HepG2 (cell line): ENCODE data around the gene MAP1LC3B. TPM values are rescaled to one million over a fixed set of nuclear protein-coding genes. Genes with fewer than 3 reads are reported as not detected.

Source experiments
- CREBL2 ChIP-seq: sonication (generic); formaldehyde crosslinking; IDR thresholded peaks from 2 replicates; pipeline ENCODE4 v1.8.1; 2023; ENCODE audit warnings: missing genetic modification reagents, mild to moderate bottlenecking, borderline replicate concordance
- HDAC1 ChIP-seq: sonication (generic); formaldehyde crosslinking; IDR thresholded peaks from 2 replicates; pipeline ENCODE4 v1.5.1; 2020; ENCODE audit warnings: mild to moderate bottlenecking, missing genetic modification reagents
- HNRNPK ChIP-seq: fragments of 200-400 bp; formaldehyde crosslinking; IDR thresholded peaks from 2 replicates; pipeline ENCODE4 v1.6.1; 2018; ENCODE audit warnings: low read length, low read depth, moderate library complexity, mild to moderate bottlenecking; ENCODE audit not compliant: poor library complexity, severe bottlenecking
- KMT2B ChIP-seq: IDR thresholded peaks from 2 replicates; pipeline ENCODE4 v1.6.1; 2016; ENCODE audit warnings: missing genetic modification reagents, missing compliant biosample characterization
- MXD1 ChIP-seq: sonication (generic); formaldehyde crosslinking; IDR thresholded peaks from 2 replicates; pipeline ENCODE4 v1.4.0; 2020; ENCODE audit warnings: mild to moderate bottlenecking, missing genetic modification reagents
- RFX3 ChIP-seq: IDR thresholded peaks from 2 replicates; pipeline ENCODE4 v1.6.1; 2016; ENCODE audit warnings: missing biosample characterization, missing genetic modification reagents
- SNAPC4 ChIP-seq: sonication (generic); formaldehyde crosslinking; IDR thresholded peaks from 2 replicates; pipeline ENCODE4 v1.4.0; 2020; ENCODE audit warnings: mild to moderate bottlenecking, missing genetic modification reagents
- ZBTB2 ChIP-seq: sonication (generic); formaldehyde crosslinking; IDR thresholded peaks from 2 replicates; pipeline ENCODE4 v1.8.0; 2022; ENCODE audit warnings: low read depth, missing genetic modification reagents
- ZBTB46 ChIP-seq: sonication (generic); formaldehyde crosslinking; IDR thresholded peaks from 2 replicates; pipeline ENCODE4 v1.4.0; 2020; ENCODE audit warnings: mild to moderate bottlenecking, missing genetic modification reagents, borderline replicate concordance
- ZBTB7B ChIP-seq: sonication (generic); formaldehyde crosslinking; IDR thresholded peaks from 2 replicates; pipeline ENCODE4 v1.4.0; 2020; ENCODE audit warnings: missing genetic modification reagents
- ZNF10 ChIP-seq: sonication (generic); formaldehyde crosslinking; IDR thresholded peaks from 2 replicates; pipeline ENCODE4 v1.4.0; 2020; ENCODE audit warnings: mild to moderate bottlenecking, low read depth, missing genetic modification reagents, borderline replicate concordance
- ZNF275 ChIP-seq: sonication (generic); formaldehyde crosslinking; IDR thresholded peaks from 2 replicates; pipeline ENCODE4 v1.8.0; 2022; ENCODE audit warnings: missing genetic modification reagents, mild to moderate bottlenecking, inconsistent platforms, borderline replicate concordance
- ZNF329 ChIP-seq: sonication (generic); formaldehyde crosslinking; IDR thresholded peaks from 2 replicates; pipeline ENCODE4 v1.9.0; 2021; ENCODE audit warnings: low read depth, mild to moderate bottlenecking, missing genetic modification reagents
- ZNF552 ChIP-seq: sonication (generic); formaldehyde crosslinking; IDR thresholded peaks from 2 replicates; pipeline ENCODE4 v1.9.0; 2022; ENCODE audit warnings: missing genetic modification reagents, mild to moderate bottlenecking, borderline replicate concordance
- ZNF614 ChIP-seq: IDR thresholded peaks from 2 replicates; pipeline ENCODE4 v1.6.1; 2018; ENCODE audit warnings: missing biosample characterization, missing genetic modification reagents, inconsistent platforms, borderline replicate concordance
- ZNF790 ChIP-seq: sonication (generic); formaldehyde crosslinking; IDR thresholded peaks from 2 replicates; pipeline ENCODE4 v1.8.0; 2022; ENCODE audit warnings: missing genetic modification reagents, mild to moderate bottlenecking, borderline replicate concordance
- ZSCAN21 ChIP-seq: sonication (generic); formaldehyde crosslinking; IDR thresholded peaks from 2 replicates; pipeline ENCODE4 v1.8.0; 2022; ENCODE audit warnings: mild to moderate bottlenecking, missing genetic modification reagents, moderate library complexity, borderline replicate concordance
- polyA plus RNA-seq, 8 experiments: library from polyadenylated mRNA; depleted of rRNA in 3 of 8; stranded (reverse) in 7 of 8; unstranded in 1 of 8; fragments of >200 nt; fragmentation: Illumina TruSeq in 4 of 8; extraction: Trizol in 4 of 8; gene quantifications; 2 replicates each; pipeline versions ENCODE4 v1.2.1 to v1.2.3, GENCODE V29; 2011 to 2016; ENCODE audit warnings: low read depth in 4 of 8, missing spikeins in 1 of 8, mixed read lengths in 1 of 8; ENCODE audit not compliant: insufficient read depth in 1 of 8
- total RNA-seq, 5 experiments: library from RNA; depleted of rRNA; stranded (reverse); fragments of >200 nt; fragmentation: Illumina TruSeq; extraction: Trizol; gene quantifications; 2 replicates each; pipeline ENCODE4 v1.2.3, GENCODE V29; 2016; ENCODE audit warnings: low read depth in 1 of 5

Gene MAP1LC3B
- total and polyA plus RNA-seq, 2 of the 13 experiments (the other 11 are each of a cell fraction or from before 2014, with no cell fraction given) = 15.7 to 37.4 TPM

GRCh38 chr16:87384162-87384874 is 7.8 kb upstream of the MAP1LC3B start (continued):
- TF ChIP-seq SNAPC4 = 0 out of 2 replicates have a peak, but pooled peaks have one; percentile 14
- TF ChIP-seq ZNF790 (CRISPR knock-in tag) = peak; percentile 92
- no peak for TF ChIP-seq ZBTB2
- TF ChIP-seq MXD1 = peak; percentile 84
- TF ChIP-seq HNRNPK = peak; percentile 79
- TF ChIP-seq CREBL2 (CRISPR knock-in tag) = peak; percentile 64; the same call in 1 of the 2 replicates
- peak; percentile 84 for TF ChIP-seq ZBTB7B (CRISPR knock-in tag)
- TF ChIP-seq ZNF614 = peak; percentile 1; the same call in 1 of the 2 replicates
- 0 out of 2 replicates have a peak, but pooled peaks have one; percentile 8 for TF ChIP-seq ZNF329 (CRISPR knock-in tag)
- TF ChIP-seq ZNF552 = no peak; the same call in 1 of the 2 replicates
- no peak for TF ChIP-seq ZNF10 (CRISPR knock-in tag)
- peak; percentile 90 for TF ChIP-seq HDAC1 (CRISPR knock-in tag)
- TF ChIP-seq ZSCAN21 (CRISPR knock-in tag) = no peak
- TF ChIP-seq RFX3 (CRISPR knock-in tag) = no peak
- peak; percentile 17; the same call in 1 of the 2 replicates for TF ChIP-seq ZBTB46 (CRISPR knock-in tag)
- TF ChIP-seq ZNF275 (CRISPR knock-in tag) = no peak
- TF ChIP-seq KMT2B (CRISPR knock-in tag) = peak; percentile 80
